Measurements from ENCODE around the gene FBXO24.
A peak's percentile ranks its signal among the peaks of the same experiment; 100 is the strongest.

Gene FBXO24

GRCh38 chr7:100598425-100598824, 12.3 kb downstream of the FBXO24 start:
- DNase-seq: no peak

DNA sequence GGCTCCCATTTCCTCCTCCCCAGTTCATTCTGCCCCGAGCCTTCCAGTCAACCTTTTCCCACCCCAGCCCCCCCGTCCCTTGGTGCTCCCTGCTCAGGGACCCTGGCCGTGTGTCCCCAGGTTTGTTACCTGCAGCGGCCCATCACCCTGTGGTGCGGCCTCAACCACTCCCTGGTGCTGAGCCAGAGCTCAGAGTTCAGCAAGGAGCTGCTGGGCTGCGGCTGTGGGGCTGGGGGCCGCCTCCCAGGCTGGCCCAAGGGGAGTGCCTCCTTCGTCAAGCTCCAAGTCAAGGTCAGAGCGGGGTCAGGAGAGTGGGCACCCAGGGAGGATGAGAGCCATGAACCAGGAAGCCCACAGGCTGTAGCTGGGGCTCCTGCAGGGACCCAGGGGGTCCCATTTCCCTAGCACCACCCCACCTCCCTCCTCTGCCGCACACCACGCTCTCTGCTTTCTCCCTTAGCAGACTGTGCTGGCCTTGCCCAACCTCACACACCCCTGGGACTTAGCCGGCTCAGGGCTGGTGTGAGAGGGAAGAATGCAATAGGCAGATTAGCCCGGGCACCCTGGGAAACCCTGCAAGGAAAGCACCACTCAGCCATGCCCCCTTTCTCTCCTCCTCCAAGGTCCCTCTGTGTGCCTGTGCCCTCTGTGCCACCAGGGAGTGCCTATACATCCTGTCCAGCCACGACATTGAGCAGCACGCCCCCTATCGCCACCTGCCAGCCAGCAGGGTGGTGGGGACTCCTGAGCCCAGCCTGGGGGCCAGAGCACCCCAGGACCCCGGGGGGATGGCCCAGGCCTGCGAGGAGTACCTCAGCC, 14.0 kb downstream of the FBXO24 start:
- DNase-seq: no peak

GRCh38 chr7:100600730-100601038, 14.6 kb downstream of the FBXO24 start:
- DNase-seq: no peak

DNA sequence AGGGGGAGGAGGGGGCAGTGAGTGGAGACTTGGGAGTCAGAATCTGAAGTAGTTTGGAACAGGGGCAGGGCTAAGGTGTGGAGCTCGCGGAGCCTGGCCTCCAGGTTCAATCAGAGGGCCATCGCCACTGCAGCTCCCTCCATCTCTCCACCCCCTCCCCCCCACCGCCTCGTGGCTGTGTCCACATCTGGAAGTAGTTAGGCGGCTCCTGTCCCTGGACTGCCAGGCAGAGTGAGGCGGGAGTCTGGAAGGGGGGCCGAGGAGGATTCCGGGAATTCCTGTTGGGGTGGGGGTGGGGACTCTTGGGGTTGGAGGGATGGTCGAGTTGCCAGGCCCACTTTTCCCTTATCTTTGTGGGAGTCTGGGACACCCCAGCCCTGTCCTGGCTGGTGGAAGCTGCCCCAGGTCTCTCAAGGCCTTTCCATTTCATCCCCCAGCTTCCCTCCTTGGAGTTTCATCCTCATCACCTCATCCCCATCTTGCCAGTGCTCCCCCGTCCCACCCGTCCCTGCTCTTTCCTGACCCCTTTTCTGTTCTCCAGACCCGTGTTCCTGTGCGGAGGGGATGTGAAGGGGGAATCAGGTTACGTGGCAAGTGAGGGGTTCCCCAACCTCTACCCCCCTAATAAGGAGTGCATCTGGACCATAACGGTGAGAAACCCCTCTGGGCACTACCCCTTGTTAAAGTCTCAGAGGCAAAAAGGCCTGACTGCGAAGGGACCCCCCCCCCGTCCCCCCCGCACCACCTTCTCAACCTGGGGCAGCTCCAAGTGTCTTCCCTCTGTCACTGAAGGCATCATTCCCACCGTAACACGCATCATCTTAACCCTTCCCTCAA, 17.0 kb downstream of the FBXO24 start:
- no peak for DNase-seq

DNA sequence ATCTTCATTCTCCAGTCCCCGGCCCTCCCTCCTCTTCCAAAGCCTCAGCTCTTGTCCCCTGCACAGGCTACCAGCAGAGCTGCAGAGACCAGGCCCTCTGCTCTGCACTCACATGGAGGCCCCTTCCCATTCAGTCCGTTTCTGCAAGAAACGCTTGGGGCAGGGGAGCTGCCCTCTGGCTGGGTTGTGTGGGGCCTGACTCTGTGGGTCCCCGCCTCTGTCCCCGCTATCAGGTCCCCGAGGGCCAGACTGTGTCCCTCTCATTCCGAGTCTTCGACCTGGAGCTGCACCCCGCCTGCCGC, 17.5 kb downstream of the FBXO24 start:
- DNase-seq: no peak

DNA sequence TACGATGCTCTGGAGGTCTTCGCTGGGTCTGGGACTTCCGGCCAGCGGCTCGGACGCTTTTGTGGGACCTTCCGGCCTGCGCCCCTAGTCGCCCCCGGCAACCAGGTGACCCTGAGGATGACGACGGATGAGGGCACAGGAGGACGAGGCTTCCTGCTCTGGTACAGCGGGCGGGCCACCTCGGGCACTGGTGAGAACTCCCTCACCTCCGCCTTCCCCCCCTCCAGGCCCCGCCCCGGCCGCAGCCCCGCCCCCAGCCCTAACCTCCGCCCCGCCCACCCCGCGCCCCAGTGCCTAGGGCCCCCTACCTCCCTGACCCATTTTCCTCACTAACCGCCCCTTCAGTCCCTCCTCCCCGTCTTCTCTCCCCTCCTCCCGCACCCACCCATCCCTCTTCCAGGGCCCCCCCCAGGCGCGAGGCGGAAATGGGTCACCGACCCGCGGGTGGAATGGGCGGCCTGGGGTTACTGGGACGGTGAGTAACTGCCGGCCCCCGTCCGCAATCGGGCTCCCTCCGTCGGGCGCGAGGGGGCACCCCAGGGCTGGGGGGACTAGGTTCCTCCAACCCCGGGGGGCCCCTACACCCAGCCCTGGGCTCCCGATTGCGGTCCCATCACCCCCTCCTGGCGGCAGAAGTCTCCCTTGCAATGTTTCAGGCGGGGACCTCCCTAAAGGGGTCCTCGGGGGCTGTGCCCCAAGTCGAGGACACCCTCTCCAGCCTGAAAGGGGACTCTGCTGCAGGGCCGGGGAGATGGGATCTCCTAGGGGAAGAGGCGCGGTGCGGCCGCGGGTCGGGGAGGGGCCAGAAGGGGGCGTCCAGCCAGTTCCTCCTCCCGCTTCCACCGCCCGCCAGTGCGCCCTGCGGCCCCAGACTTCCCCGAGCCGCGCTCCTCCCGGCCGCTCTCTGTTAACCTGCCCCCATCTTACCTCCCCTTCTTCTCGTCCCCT, 18.2 kb downstream of the FBXO24 start:
- peak; percentile 61 for DNase-seq

GRCh38 chr7:100604976-100605911, 19.1 kb downstream of the FBXO24 start:
- peak; percentile 46 for DNase-seq

- no peak for DNase-seq
These were observed 20.2 kb downstream of the FBXO24 start for GRCh38 chr7:100606313-100606712.

DNA sequence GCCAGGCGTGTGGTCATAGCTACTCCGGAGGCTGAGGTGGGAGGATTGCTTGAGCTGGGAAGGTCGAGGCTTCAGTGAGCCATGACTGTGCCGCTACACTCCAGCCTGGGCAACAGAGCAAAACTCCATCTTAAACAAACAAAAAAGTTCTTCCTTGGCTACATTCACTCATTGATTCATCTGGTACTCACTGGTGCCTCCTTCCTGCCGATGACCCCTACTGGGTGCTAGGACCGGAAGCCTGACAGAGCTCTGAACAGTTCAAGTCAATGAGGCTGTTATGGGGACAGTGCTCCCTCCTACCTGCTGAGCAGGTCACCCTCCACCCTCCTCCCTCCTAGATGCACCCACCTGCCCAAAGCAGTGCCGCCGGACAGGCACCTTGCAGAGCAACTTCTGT, 21.0 kb downstream of the FBXO24 start:
- no peak for DNase-seq

GRCh38 chr7:100609958-100610357, 23.8 kb downstream of the FBXO24 start:
- DNase-seq: no peak

- DNase-seq: peak; percentile 98
These were observed 26.0 kb downstream of the FBXO24 start, which contains the start of gene MOSPD3 for GRCh38 chr7:100611983-100612729. TSS of gene MOSPD3 (plus strand) at chr7:100612540. CDS start at chr7:100612792, 252 bp downstream.

DNA sequence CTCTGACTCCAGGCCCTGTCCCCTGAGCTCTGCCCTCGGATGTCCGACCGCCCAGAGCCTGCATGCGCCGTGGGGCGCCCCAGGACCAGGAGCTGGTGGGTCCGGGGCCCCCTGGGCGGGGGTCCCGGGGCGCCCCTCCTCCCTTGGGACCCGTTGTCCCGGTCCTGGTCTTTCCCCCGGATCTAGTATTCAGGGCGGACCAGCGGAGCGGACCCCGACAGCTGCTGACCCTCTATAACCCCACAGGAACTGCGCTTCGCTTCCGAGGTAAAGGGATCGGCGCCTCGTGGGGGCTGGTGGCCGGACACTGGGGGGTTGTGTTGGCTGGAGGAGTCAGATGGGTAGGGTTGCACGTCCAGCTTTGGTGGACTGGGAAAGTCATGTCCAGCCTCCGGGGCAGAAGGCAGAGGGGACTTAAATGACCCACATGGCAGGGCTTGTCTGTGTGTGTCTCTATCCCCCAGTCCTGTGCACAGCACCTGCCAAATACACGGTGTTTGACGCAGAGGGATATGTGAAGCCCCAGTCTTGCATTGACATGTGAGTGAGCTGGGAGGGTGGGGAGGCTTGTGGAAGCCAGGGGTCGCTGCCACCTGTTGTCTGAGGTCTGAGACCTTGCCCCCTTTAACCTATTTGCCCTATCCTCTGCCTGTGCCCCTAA, 26.7 kb downstream of the FBXO24 start:
- no peak for DNase-seq

GRCh38 chr7:100613412-100614175, 27.5 kb downstream of the FBXO24 start:
- no peak for DNase-seq

GRCh38 chr7:100614308-100614861, 28.3 kb downstream of the FBXO24 start:
- DNase-seq: no peak

DNA sequence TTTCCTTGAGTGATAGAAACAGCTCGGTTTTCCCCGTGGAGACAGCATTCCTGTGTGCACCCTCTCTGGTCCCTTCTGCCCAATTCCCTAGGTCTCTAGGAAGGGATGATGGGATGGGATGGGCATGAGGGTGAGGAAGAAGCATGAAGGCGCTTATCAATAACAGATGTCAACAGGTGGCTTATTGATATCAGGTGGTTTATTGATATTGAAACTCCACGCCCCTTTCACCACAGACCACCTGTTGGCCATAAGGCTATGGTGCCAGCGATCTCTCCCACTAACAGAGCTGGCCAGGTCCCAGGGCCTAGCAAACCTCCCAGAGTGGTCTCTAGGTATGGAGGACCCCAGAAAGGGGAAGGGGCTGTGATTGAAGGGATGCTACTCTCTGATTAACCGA, 34.1 kb downstream of the FBXO24 start:
- no peak for DNase-seq

GRCh38 chr7:100620804-100621203, 34.7 kb downstream of the FBXO24 start:
- DNase-seq: no peak

GRCh38 chr7:100621554-100621953, 35.4 kb downstream of the FBXO24 start:
- DNase-seq: no peak

DNA sequence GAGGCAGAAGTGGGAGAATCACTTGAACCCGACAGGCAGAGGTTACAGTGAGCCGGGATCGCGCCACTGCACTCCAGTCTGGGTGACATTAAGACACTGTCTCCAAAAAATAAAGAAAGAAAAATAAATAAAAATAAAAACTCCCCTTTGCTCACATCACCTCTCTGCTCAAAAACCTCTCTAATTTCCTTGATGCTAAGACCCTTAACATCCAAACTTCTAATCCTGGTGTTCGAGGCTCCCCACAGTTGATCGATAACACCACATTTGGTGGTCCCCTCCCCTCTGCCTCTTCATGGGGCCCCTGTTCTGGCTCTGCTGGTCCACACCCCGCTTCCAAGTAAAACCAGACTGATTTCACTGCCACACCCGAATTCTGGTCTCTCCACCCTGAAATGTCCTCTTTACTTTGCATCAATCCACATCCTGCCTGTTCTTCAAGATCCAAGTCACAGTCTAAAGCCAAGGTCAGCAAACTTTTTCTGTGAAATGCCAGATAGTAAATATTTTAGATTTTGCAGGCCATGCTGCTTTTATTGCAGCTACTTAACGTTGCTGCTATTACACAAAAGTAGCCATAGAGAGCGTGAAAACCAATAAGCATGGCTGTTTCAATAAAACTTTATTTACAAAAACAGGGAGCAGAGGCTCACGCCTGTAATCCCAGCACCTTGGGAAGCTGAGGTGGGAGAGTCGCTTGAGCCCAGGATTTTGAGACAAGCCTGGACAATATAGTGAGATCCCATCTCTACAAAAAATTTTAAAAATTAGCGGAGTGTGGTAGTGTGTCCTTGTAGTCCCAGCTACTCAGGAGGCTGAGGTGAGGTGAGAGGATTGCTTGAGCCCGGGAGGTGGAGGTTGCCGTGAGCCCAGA, 38.1 kb downstream of the FBXO24 start:
- no peak for DNase-seq

GRCh38 chr7:100626055-100626454, 39.9 kb downstream of the FBXO24 start:
- no peak for DNase-seq
